Neural progenitor cell (in vitro differentiated cells): ENCODE results near the gene PCDHGB6. TPM values are rescaled to one million over a fixed set of nuclear protein-coding genes. Genes with fewer than 3 reads are reported as not detected.
"Not testable (repeated sequence)": the region's sequence is repeated elsewhere in the genome, so short reads cannot be mapped to it uniquely, and the experiment has no call there.

Experiments
- DNase-seq: peaks from one replicate; pipeline ENCODE4 v3.0.0-alpha.2; 2016; ENCODE audit warnings: low spot score
- H2AFZ ChIP-seq: fragments of 200-600 bp; sonication (generic); replicated peaks from 2 replicates; pipeline ENCODE4 v1.6.1; 2016; ENCODE audit warnings: antibody characterized with exemption
- H3F3A ChIP-seq: fragments of 200-600 bp; sonication (generic); 2 replicates; pipeline ENCODE4 v1.6.1; 2016; ENCODE audit warnings: antibody characterized with exemption, low read depth
- H3K27ac ChIP-seq: fragments of 200-600 bp; sonication (generic); 2 replicates; pipeline ENCODE4 v1.5.1; 2016; ENCODE audit warnings: mild to moderate bottlenecking
- H3K27me3 ChIP-seq: fragments of 200-600 bp; sonication (generic); 2 replicates; pipeline ENCODE4 v1.6.1; 2016; ENCODE audit warnings: mild to moderate bottlenecking, moderate library complexity
- H3K36me3 ChIP-seq: fragments of 200-600 bp; sonication (generic); 2 replicates; pipeline ENCODE4 v1.5.1; 2016
- H3K4me1 ChIP-seq: fragments of 200-600 bp; sonication (generic); 2 replicates; pipeline ENCODE4 v1.6.1; 2016; ENCODE audit warnings: mixed run types
- H3K4me2 ChIP-seq: fragments of 200-600 bp; sonication (generic); 2 replicates; pipeline ENCODE4 v1.6.1; 2016
- H3K4me3 ChIP-seq: fragments of 200-600 bp; sonication (generic); 2 replicates; pipeline ENCODE4 v1.5.1; 2016
- H3K79me2 ChIP-seq: fragments of 200-600 bp; sonication (generic); 2 replicates; pipeline ENCODE4 v1.6.1; 2016; ENCODE audit warnings: low read depth
- H3K9ac ChIP-seq: fragments of 200-600 bp; sonication (generic); 2 replicates; pipeline ENCODE4 v1.6.1; 2016
- H3K9me3 ChIP-seq: fragments of 200-600 bp; sonication (generic); 2 replicates; pipeline ENCODE4 v1.5.1; 2016; ENCODE audit warnings: low read depth
- H4K20me1 ChIP-seq: fragments of 200-600 bp; sonication (generic); 2 replicates; pipeline ENCODE4 v1.6.1; 2016; ENCODE audit warnings: low read depth
- H3K27ac Mint-ChIP-seq: 3 replicates; pipeline ENCODE4 v1.8.0; 2021; ENCODE audit warnings: mixed read lengths
- H3K27me3 Mint-ChIP-seq: 2 replicates; pipeline ENCODE4 v1.8.0; 2022; ENCODE audit warnings: low read depth, mild to moderate bottlenecking, inconsistent platforms, moderate library complexity, mixed read lengths; ENCODE audit not compliant: insufficient read depth
- H3K36me3 Mint-ChIP-seq: 3 replicates; pipeline ENCODE4 v1.8.0; 2021; ENCODE audit warnings: mixed read lengths
- H3K4me1 Mint-ChIP-seq: 3 replicates; pipeline ENCODE4 v1.8.0; 2021; ENCODE audit warnings: mixed read lengths
- H3K4me3 Mint-ChIP-seq: 3 replicates; pipeline ENCODE4 v1.8.0; 2021; ENCODE audit warnings: mild to moderate bottlenecking, moderate library complexity, mixed read lengths
- H3K9me3 Mint-ChIP-seq: 3 replicates; pipeline ENCODE4 v1.8.0; 2020; ENCODE audit warnings: mixed read lengths
- CTCF ChIP-seq: fragments of 200-600 bp; sonication (generic); IDR thresholded peaks from 2 replicates; pipeline ENCODE4 v1.5.1; 2017; ENCODE audit warnings: antibody characterized with exemption, mild to moderate bottlenecking
- EZH2 ChIP-seq: fragments of 200-600 bp; sonication (generic); IDR thresholded peaks from 2 replicates; pipeline ENCODE4 v1.6.1; 2017; ENCODE audit warnings: antibody characterized with exemption, mild to moderate bottlenecking, moderate library complexity
- EZH2phosphoT487 ChIP-seq: fragments of 200-600 bp; sonication (generic); IDR thresholded peaks from 2 replicates; pipeline ENCODE4 v1.6.1; 2017; ENCODE audit warnings: antibody characterized with exemption
- total RNA-seq: library from RNA; depleted of rRNA; stranded (reverse); fragments of >200 nt; gene quantifications from 2 replicates; pipeline ENCODE4 v1.2.3, GENCODE V29; 2015; ENCODE audit warnings: low replicate concordance

The PCDHGB6 gene
- total RNA-seq, 1 donor from 2014 or later = 13.2 TPM

- H3K36me3 ChIP-seq = no peaks in the 10 kb centered on the region
- no peak overlapping the region for H3K4me3 Mint-ChIP-seq
- no peaks in the 10 kb centered on the region for H3K79me2 ChIP-seq
- H4K20me1 ChIP-seq = no peaks in the 10 kb centered on the region
- H3K27me3 ChIP-seq = no peaks in the 10 kb centered on the region
- peaks cover 9% of the 10 kb centered on the region for H3K27me3 Mint-ChIP-seq
- peaks cover 4% of the 10 kb centered on the region for H3K36me3 Mint-ChIP-seq
- peaks cover 3% of the 10 kb centered on the region for H3K9me3 ChIP-seq
- no peak overlapping the region for H3K27ac ChIP-seq
- no peak overlapping the region for H3K4me2 ChIP-seq
- no peak overlapping the region for H3K27ac Mint-ChIP-seq
- H3K9ac ChIP-seq = no peak overlapping the region
- peaks cover 50% of the 10 kb centered on the region for H3K9me3 Mint-ChIP-seq
- H2AFZ ChIP-seq = no peak overlapping the region
- H3K4me1 Mint-ChIP-seq = no peaks in the 10 kb centered on the region
- TF ChIP-seq EZH2 (no peak), EZH2phosphoT487 (no peak), CTCF (no peak)
- no peaks in the 10 kb centered on the region for H3F3A ChIP-seq
- H3K4me3 ChIP-seq = no peak overlapping the region
- no peaks in the 10 kb centered on the region for H3K4me1 ChIP-seq
- DNase-seq = no peak
Measured at GRCh38 chr5:141374627-141375026, 33.2 kb upstream of the PCDHGB6 start.

GRCh38 chr5:141375444-141376155 lies 32.2 kb upstream of the PCDHGB6 start:
- H3K9me3 Mint-ChIP-seq = peaks cover 48% of the 10 kb centered on the region
- not testable (repeated sequence) for H3K36me3 Mint-ChIP-seq, H2AFZ ChIP-seq, H4K20me1 ChIP-seq, H3K36me3 ChIP-seq, H3K4me1 Mint-ChIP-seq, H3K4me1 ChIP-seq, H3F3A ChIP-seq, H3K9me3 ChIP-seq, H3K9ac ChIP-seq, H3K27ac Mint-ChIP-seq, DNase-seq, H3K27ac ChIP-seq, H3K27me3 Mint-ChIP-seq, H3K4me3 ChIP-seq, H3K27me3 ChIP-seq, H3K4me2 ChIP-seq, H3K79me2 ChIP-seq, H3K4me3 Mint-ChIP-seq

- Mint-ChIP-seq H3K4me1 (no peaks in the 10 kb centered on the region), H3K4me3 (no peak within 1 kb of the TSS), H3K27ac (no peak within 1 kb of the TSS), H3K36me3 (no peaks in the 10 kb centered on the region), H3K9me3 (peaks cover 53% of the 10 kb centered on the region), H3K27me3 (peaks cover 5% of the 10 kb centered on the region)
- H3K4me2 ChIP-seq = no peak within 1 kb of the TSS
- H3K79me2 ChIP-seq = no peaks in the 10 kb centered on the region
- no peak for DNase-seq
- no peak within 1 kb of the TSS for H3K4me3 ChIP-seq
- no peaks in the 10 kb centered on the region for H3K4me1 ChIP-seq
- H2AFZ ChIP-seq = no peak within 1 kb of the TSS
- peaks cover 3% of the 10 kb centered on the region for H3K9me3 ChIP-seq
- H3K36me3 ChIP-seq = no peaks in the 10 kb centered on the region
- H3K27ac ChIP-seq = no peak within 1 kb of the TSS
- H3F3A ChIP-seq = no peaks in the 10 kb centered on the region
- TF ChIP-seq EZH2 (no peak), CTCF (no peak), EZH2phosphoT487 (no peak)
- H3K27me3 ChIP-seq = no peaks in the 10 kb centered on the region
- no peak within 1 kb of the TSS for H3K9ac ChIP-seq
- H4K20me1 ChIP-seq = no peaks in the 10 kb centered on the region
Measured at GRCh38 chr5:141382469-141383294, 25.1 kb upstream of the PCDHGB6 start, which contains the start of gene PCDHGA7. Gene PCDHGA7 (plus strand): TSS chr5:141382742. CDS start chr5:141382900, 158 bp downstream.

GRCh38 chr5:141383345-141383744 lies 24.5 kb upstream of the PCDHGB6 start:
- Mint-ChIP-seq H3K36me3 (peaks cover under 1% of the 10 kb centered on the region), H3K4me1 (no peaks in the 10 kb centered on the region), H3K9me3 (peaks cover 56% of the 10 kb centered on the region), H3K27me3 (peaks cover 4% of the 10 kb centered on the region), H3K4me3 (no peak overlapping the region), H3K27ac (no peak overlapping the region)
- Histone ChIP-seq H3K36me3 (no peaks in the 10 kb centered on the region), H3K9ac (no peak overlapping the region), H3K27me3 (no peaks in the 10 kb centered on the region), H3K27ac (no peak overlapping the region), H3K4me2 (no peak overlapping the region), H3K4me1 (no peaks in the 10 kb centered on the region), H3K9me3 (peaks cover 3% of the 10 kb centered on the region), H4K20me1 (no peaks in the 10 kb centered on the region), H3F3A (no peaks in the 10 kb centered on the region), H2AFZ (no peak overlapping the region), H3K4me3 (no peak overlapping the region), H3K79me2 (no peaks in the 10 kb centered on the region)
- DNase-seq = no peak
- TF ChIP-seq EZH2phosphoT487 = no peak
- no peak for TF ChIP-seq CTCF
